Endothelial cell of umbilical vein (primary cell): Measurements from ENCODE around the gene ATF5. TPM values are rescaled to one million over a fixed set of nuclear protein-coding genes. Genes with fewer than 3 reads are reported as not detected.
A peak's percentile ranks its signal among the peaks of the same experiment; 100 is the strongest.

Experiments used
- BruUV-seq: library from RNA; stranded (reverse); fragments of 400-500 nt; replicated peaks from 2 replicates; lab custom pipeline; 2021; lab: Mats Ljungman, UMichigan
- CTCF ChIA-PET: fragments of 300-600, 350-600 bp; sonication (Branson Sonifier 250); formaldehyde crosslinking; loops from one replicate; lab custom pipeline; 2021; ENCODE audit warnings: antibody characterized with exemption, inconsistent platforms; lab: Charles Lee
- POLR2A ChIA-PET: fragments of 300-600, 350-600 bp; sonication (Branson Sonifier 250); formaldehyde crosslinking; loops from one replicate; lab custom pipeline; 2021; ENCODE audit warnings: antibody characterized with exemption, inconsistent platforms; lab: Charles Lee
- DNase-seq: peaks from one replicate; pipeline ENCODE4 v3.0.0-alpha.2; 2011; ENCODE audit warnings: low read depth, low spot score
- FAIRE-seq: peaks from 2 replicates; lab custom pipeline; 2011; peaks lifted over from hg19 to GRCh38; lab: Jason Lieb, UNC
- H2AFZ ChIP-seq: 2 replicates; pipeline ENCODE4 v1.6.0; 2012; ENCODE audit warnings: low read depth, low read length, control low read depth, inconsistent platforms
- H3K27ac ChIP-seq: 2 replicates; pipeline ENCODE4 v1.5.1; 2011; ENCODE audit warnings: low read depth, mild to moderate bottlenecking, control low read depth, low read length, moderate library complexity; ENCODE audit not compliant: insufficient read depth
- H3K27me3 ChIP-seq, 2 experiments: 2 replicates each; pipeline versions ENCODE4 v1.6.0 to v1.6.1; 2011; ENCODE audit warnings: low read length in 2 of 2, mixed read lengths in 1 of 2; ENCODE audit not compliant: control insufficient read depth in 2 of 2, insufficient read depth in 2 of 2
- H3K36me3 ChIP-seq, 2 experiments: 2 replicates in 1 of 2; 3 replicates in 1 of 2; pipeline ENCODE4 v1.5.1; 2011; ENCODE audit warnings: low read length in 2 of 2, mild to moderate bottlenecking in 1 of 2, moderate library complexity in 1 of 2; ENCODE audit not compliant: control insufficient read depth in 2 of 2, insufficient read depth in 2 of 2; ENCODE audit errors: extremely low read depth in 1 of 2
- H3K4me1 ChIP-seq: 3 replicates; pipeline ENCODE4 v1.5.1; 2011; ENCODE audit warnings: mild to moderate bottlenecking, low read length; ENCODE audit not compliant: control insufficient read depth, insufficient read depth; ENCODE audit errors: extremely low read depth
- H3K4me2 ChIP-seq: 2 replicates; pipeline ENCODE4 v1.6.1; 2011; ENCODE audit warnings: low read length, control low read depth, mixed read lengths; ENCODE audit not compliant: insufficient read depth
- H3K4me3 ChIP-seq, 3 experiments: fragments of 200-600 bp in 1 of 3; sonication (generic), shearing (Covaris generic) in 1 of 3; replicated peaks in 1 of 3; 2 replicates each; pipeline ENCODE4 v1.5.1; 2011 to 2016; ENCODE audit warnings: control low read depth in 3 of 3, low read length in 3 of 3, mild to moderate bottlenecking in 2 of 3, inconsistent platforms in 1 of 3, low read depth in 1 of 3, moderate library complexity in 1 of 3; ENCODE audit not compliant: insufficient read depth in 1 of 3
- H3K79me2 ChIP-seq: 2 replicates; pipeline ENCODE4 v1.6.0; 2012; ENCODE audit warnings: low read length, inconsistent platforms; ENCODE audit not compliant: control insufficient read depth, insufficient read depth
- H3K9ac ChIP-seq: replicated peaks from 2 replicates; pipeline ENCODE3; 2011; ENCODE audit warnings: low read length, control low read depth; ENCODE audit not compliant: insufficient read depth; ENCODE audit errors: extremely low read depth
- H3K9me1 ChIP-seq: replicated peaks from 3 replicates; pipeline ENCODE4 v1.6.0; 2011; ENCODE audit warnings: mild to moderate bottlenecking, low read length; ENCODE audit not compliant: control insufficient read depth, insufficient read depth; ENCODE audit errors: extremely low read depth
- H3K9me3 ChIP-seq: replicated peaks from 2 replicates; pipeline ENCODE4 v1.5.1; 2012; ENCODE audit warnings: low read length, inconsistent platforms; ENCODE audit not compliant: control insufficient read depth, insufficient read depth
- H4K20me1 ChIP-seq: replicated peaks from 2 replicates; pipeline ENCODE3; 2011; ENCODE audit warnings: mild to moderate bottlenecking, low read length; ENCODE audit not compliant: control insufficient read depth, insufficient read depth; ENCODE audit errors: extremely low read depth
- EZH2 ChIP-seq: IDR thresholded peaks from 2 replicates; pipeline ENCODE4 v1.6.1; 2012; ENCODE audit warnings: borderline replicate concordance, low read depth, mild to moderate bottlenecking, moderate library complexity, low read length, inconsistent platforms; ENCODE audit not compliant: severe bottlenecking
- FOS ChIP-seq: IDR thresholded peaks from 2 replicates; pipeline ENCODE4 v1.6.1; 2011; ENCODE audit warnings: mild to moderate bottlenecking, low read length, moderate library complexity, borderline replicate concordance; ENCODE audit not compliant: insufficient read depth
- GATA2 ChIP-seq: IDR thresholded peaks from 2 replicates; pipeline ENCODE4 v1.7.0; 2011; ENCODE audit warnings: low read depth, mild to moderate bottlenecking, moderate library complexity, mixed read lengths, low read length; ENCODE audit not compliant: insufficient read length, insufficient read depth
- JUN ChIP-seq: IDR thresholded peaks from 2 replicates; pipeline ENCODE4 v1.6.1; 2011; ENCODE audit warnings: borderline replicate concordance, low read depth; ENCODE audit not compliant: insufficient read length, insufficient read depth
- MYC ChIP-seq: IDR thresholded peaks from one replicate; pipeline ENCODE4 v1.6.1; 2011; ENCODE audit warnings: mild to moderate bottlenecking, low read depth, low read length
- POLR2A ChIP-seq: IDR thresholded peaks from 2 replicates; pipeline ENCODE4 v1.6.1; 2012; ENCODE audit warnings: low read depth, mild to moderate bottlenecking, control low read depth, low read length
- POLR2AphosphoS5 ChIP-seq: IDR thresholded peaks from 2 replicates; pipeline ENCODE4 v1.6.1; 2012; ENCODE audit warnings: low read depth, mild to moderate bottlenecking, control low read depth, low read length, moderate library complexity; ENCODE audit not compliant: insufficient read depth
- dilution Hi-C: fragments of 300-500 bp; cut with MboI; formaldehyde crosslinking; loops from one replicate; pipeline ENCODE4 v1.15.0; 2019; ENCODE audit warnings: low sequenced_read_pairs; ENCODE audit not compliant: extremely low pct_ligation_motif_present
- intact Hi-C: fragments of 100-400 bp; cut with micrococcal nuclease; formaldehyde crosslinking; loops from one replicate; pipeline ENCODE4 v1.10.0; 2022
- polyA plus RNA-seq, 4 experiments: library from polyadenylated mRNA; depleted of rRNA in 3 of 4; stranded (reverse) in 3 of 4; unstranded in 1 of 4; fragments of >200 nt; gene quantifications; 2 replicates each; pipeline versions ENCODE4 v1.2.1 to v1.2.3, GENCODE V29; 2011 to 2012; ENCODE audit warnings: missing spikeins in 1 of 4
- total RNA-seq: library from RNA; stranded (reverse); gene quantifications from 2 replicates; pipeline ENCODE4 v1.2.3, GENCODE V29; 2021
- TF ChIP-seq, protein P1 (sequence below), 2 donors: IDR thresholded peaks; 1 replicate in 1 of 2; 2 replicates in 1 of 2; pipeline ENCODE4 v1.5.1; 2011; ENCODE audit warnings: low read length in 2 of 2, mild to moderate bottlenecking in 2 of 2, moderate library complexity in 2 of 2, control low read depth in 1 of 2, inconsistent platforms in 1 of 2, low read depth in 1 of 2; ENCODE audit not compliant: insufficient read depth in 1 of 2; ENCODE audit errors: extremely low read depth in 1 of 2

The ATF5 gene
- total and polyA plus RNA-seq, 2 donors (not counting 3 experiments of a cell fraction or from before 2014, with no cell fraction given) = 23.2 to 46.0 TPM

DNA sequence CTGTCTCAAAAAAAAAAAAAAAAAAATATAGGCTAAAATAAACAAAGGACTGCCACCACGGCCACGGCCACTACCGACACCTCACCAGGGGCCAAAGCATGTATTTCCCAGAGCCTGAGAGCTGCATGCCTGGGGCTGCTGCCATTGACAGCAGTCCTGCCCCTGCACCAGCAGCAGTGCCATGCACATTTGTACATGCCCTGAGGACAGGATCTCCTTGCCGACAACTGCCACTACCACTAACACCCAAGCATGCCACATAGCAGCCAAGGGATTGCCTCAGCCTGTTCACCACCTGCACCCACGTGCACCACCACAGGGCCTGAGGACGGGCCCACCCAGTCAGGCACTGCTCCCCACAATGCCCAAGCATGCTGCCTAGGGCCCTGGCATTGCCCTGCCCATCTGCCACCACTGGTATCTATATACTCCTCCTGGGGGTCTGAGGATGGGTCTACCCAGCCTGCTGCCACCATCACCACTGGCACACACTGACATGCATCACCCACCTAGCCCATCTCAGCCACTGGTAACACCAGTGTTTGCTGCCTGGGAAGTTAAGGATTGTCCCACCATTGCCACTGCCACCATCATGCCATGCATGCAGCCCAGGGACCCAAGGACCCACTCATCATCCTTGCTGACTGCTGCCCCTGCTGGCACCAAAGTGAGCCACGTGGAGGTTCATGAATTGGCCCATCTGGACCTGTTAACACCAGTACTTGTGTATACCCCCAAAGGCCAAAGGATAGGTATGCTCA, 10.9 kb downstream of the ATF5 start:
- Histone ChIP-seq H3K9ac (no peak overlapping the region), H3K4me1 (peaks cover 3% of the 10 kb centered on the region), H3K4me2 (no peak overlapping the region), H3K9me1 (no peaks in the 10 kb centered on the region), H3K27ac (no peak overlapping the region), H3K36me3 (no peaks in the 10 kb centered on the region), H3K9me3 (no peaks in the 10 kb centered on the region), H4K20me1 (no peaks in the 10 kb centered on the region), H3K27me3 (no peaks in the 10 kb centered on the region), H2AFZ (no peak overlapping the region), H3K4me3 (no peak overlapping the region), H3K79me2 (no peaks in the 10 kb centered on the region)
- POLR2A ChIA-PET = no interaction called here
- CTCF ChIA-PET = interaction anchor here (1.2 to 1.5 kb wide), 3 partner anchors 40 to 196 kb away, joined by 3 to 4 read pairs (median 4); no protein-coding TSS in a partner anchor
- no peak for DNase-seq
- no TSS peak for BruUV-seq
- TF ChIP-seq, protein P1, sequence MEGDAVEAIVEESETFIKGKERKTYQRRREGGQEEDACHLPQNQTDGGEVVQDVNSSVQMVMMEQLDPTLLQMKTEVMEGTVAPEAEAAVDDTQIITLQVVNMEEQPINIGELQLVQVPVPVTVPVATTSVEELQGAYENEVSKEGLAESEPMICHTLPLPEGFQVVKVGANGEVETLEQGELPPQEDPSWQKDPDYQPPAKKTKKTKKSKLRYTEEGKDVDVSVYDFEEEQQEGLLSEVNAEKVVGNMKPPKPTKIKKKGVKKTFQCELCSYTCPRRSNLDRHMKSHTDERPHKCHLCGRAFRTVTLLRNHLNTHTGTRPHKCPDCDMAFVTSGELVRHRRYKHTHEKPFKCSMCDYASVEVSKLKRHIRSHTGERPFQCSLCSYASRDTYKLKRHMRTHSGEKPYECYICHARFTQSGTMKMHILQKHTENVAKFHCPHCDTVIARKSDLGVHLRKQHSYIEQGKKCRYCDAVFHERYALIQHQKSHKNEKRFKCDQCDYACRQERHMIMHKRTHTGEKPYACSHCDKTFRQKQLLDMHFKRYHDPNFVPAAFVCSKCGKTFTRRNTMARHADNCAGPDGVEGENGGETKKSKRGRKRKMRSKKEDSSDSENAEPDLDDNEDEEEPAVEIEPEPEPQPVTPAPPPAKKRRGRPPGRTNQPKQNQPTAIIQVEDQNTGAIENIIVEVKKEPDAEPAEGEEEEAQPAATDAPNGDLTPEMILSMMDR (IDR thresholded peaks at IDR 0.05; ENCODE audit: extremely low read depth in 1 of 2, insufficient read depth in 1 of 2, low read depth in 1 of 2, low read length in 2 of 2) = peak; percentile 8 to 13
- TF ChIP-seq JUN = no peak
- FAIRE-seq = no peak
- intact Hi-C loops (no loop called here), dilution Hi-C loops (no loop called here)

DNA sequence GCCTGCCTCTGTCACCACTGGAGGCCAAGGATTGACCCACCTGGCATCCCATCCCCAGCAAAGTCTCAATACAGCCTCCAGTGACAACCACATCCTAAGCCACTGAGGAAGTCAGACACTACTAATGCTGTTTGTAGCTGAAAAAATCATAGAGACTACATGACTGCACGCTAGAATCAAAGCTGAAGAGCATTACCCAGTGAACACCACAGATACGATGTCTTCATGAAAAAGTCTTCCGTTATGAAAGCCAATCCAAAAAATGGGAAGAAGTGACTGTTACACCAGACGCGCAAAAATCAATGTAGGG, 11.4 kb downstream of the ATF5 start:
- FAIRE-seq = no peak
- intact Hi-C loops = no loop called here

More for the DNA sequence above, 11.4 kb downstream of the ATF5 start:
- Histone ChIP-seq H2AFZ (no peak overlapping the region), H3K9ac (no peak overlapping the region), H3K27me3 (no peaks in the 10 kb centered on the region), H3K27ac (no peak overlapping the region), H3K36me3 (no peaks in the 10 kb centered on the region), H3K9me3 (no peaks in the 10 kb centered on the region), H3K4me3 (no peak overlapping the region), H4K20me1 (no peaks in the 10 kb centered on the region), H3K9me1 (no peaks in the 10 kb centered on the region), H3K4me2 (no peak overlapping the region), H3K79me2 (no peaks in the 10 kb centered on the region), H3K4me1 (peaks cover 3% of the 10 kb centered on the region)
- dilution Hi-C loops = no loop called here
- POLR2A ChIA-PET = no interaction called here
- no TSS peak for BruUV-seq
- CTCF ChIA-PET = interaction anchor here (1.5 kb wide), 1 partner anchor 40 kb away, joined by 3 read pairs; no protein-coding TSS in a partner anchor
- TF ChIP-seq POLR2A (no peak), FOS (no peak), GATA2 (no peak), JUN (no peak), POLR2AphosphoS5 (no peak), MYC (no peak), EZH2 (no peak)
- TF ChIP-seq, protein P1 (IDR thresholded peaks at IDR 0.05; ENCODE audit: extremely low read depth in 1 of 2, insufficient read depth in 1 of 2, low read depth in 1 of 2, low read length in 2 of 2) = no peak
- DNase-seq = no peak
